Purkinje cell (primary cell): ENCODE results near the gene DNAJC1. TPM values are rescaled to one million over a fixed set of nuclear protein-coding genes. Genes with fewer than 3 reads are reported as not detected.

ENCODE experiments used
- polyA plus RNA-seq: library from polyadenylated mRNA; unstranded; fragments of >200 nt; fragmentation: Nextera tagmentation; gene quantifications from 2 replicates; pipeline ENCODE4 v1.2.1, GENCODE V29; 2014

The DNAJC1 gene
- 3.3 and 4.1 TPM in 2 replicates for polyA plus RNA-seq

GRCh38 chr10:22003177-22003963 is at the start of gene DNAJC1:
DNAJC1 (minus strand) TSS chr10:22003730; CDS start chr10:22003434, 296 bp downstream.

Other genes with a start within 250 kb of the DNAJC1 start
- not detected in 2 replicates for gene EBLN1, start 214.3 kb upstream of the DNAJC1 start, polyA plus RNA-seq